Heart left ventricle (tissue), 13 donors: Measurements from ENCODE around the gene AKAP17A.

Experiments
- CTCF ChIP-seq, 12 donors: fragments of 200-600 bp; sonication (generic) in 4 of 12; IDR thresholded peaks; one replicate each; pipeline versions ENCODE4 v1.5.0 to v1.8.0; 2018 to 2022; ENCODE audit warnings: antibody characterized with exemption in 12 of 12, mild to moderate bottlenecking in 5 of 12
- POLR2A ChIP-seq, 2 donors: fragments of 450-650 bp; IDR thresholded peaks; one replicate each; pipeline ENCODE4 v1.6.1; 2017; ENCODE audit warnings: antibody characterized with exemption in 2 of 2, mild to moderate bottlenecking in 2 of 2, moderate library complexity in 2 of 2
- donor health status: ischemic (EF 13 %, LVEDD 7.1; RV severe dilation, severe dysfunction).
- donor health status: DM: no; HTN: yes; CAD: no.
- donor health status: DM: no; HTN: no; CAD: no.
- donor health status: ischemic (EF 25% LVEDD 6.9; RV normal size, moderate dysfunction).
- donor health status: ischemic (EF 25% LVEDD 5.7; RV mildly dilated, moderate dysfunction).
- donor health status: ischemic (EF 35%, LVEDD 5.7; RV mildly dilated, moderate dysfunction).
- donor health status: nonischemic (EF 11% LVEDD 7.7; RV severe dilation, severe dysfunction).
- donor health status: DM: yes; HTN: yes; CAD: no.
- donor health status: PGD.
- donor health status: ischemic (EF 29% LVEDD 5.4; RV normal size, mild dysfunction).
- donor health status: nonischemic (EF 23%, LVEDD 6.1; RV moderate dilation, normal function).

GRCh38 chrX:1629244-1629643 lies 37.8 kb downstream of the AKAP17A start:
- no peak for TF ChIP-seq CTCF (IDR thresholded peaks at IDR 0.05)
- no peak for TF ChIP-seq POLR2A (IDR thresholded peaks at IDR 0.05)
